Activated CD4-positive, alpha-beta T cell treated with anti-CD3 and anti-CD28 coated beads for 36 hours (primary cell): ENCODE measurements around the gene ENDOG. TPM values are rescaled to one million over a fixed set of nuclear protein-coding genes. Genes with fewer than 3 reads are reported as not detected.
A peak's percentile ranks its signal among the peaks of the same experiment; 100 is the strongest.
"Not testable (repeated sequence)": the region's sequence is repeated elsewhere in the genome, so short reads cannot be mapped to it uniquely, and the experiment has no call there.

ENCODE experiments used
- ATAC-seq: fragments of 200-7000 bp; cut with Tn5 transposase; one replicate; pipeline ENCODE4 v1.10.0; 2021; ENCODE audit warnings: mild to moderate bottlenecking, moderate library complexity
- CTCF ChIA-PET: fragments of 350-600 bp; sonication (Branson Sonifier 250); formaldehyde crosslinking; loops from one replicate; lab custom pipeline; 2021; ENCODE audit warnings: antibody characterized with exemption; lab: Charles Lee
- POLR2A ChIA-PET: fragments of 350-600 bp; sonication (Branson Sonifier 250); formaldehyde crosslinking; loops from one replicate; lab custom pipeline; 2021; ENCODE audit warnings: antibody characterized with exemption, inconsistent platforms; lab: Charles Lee
- DNase-seq: peaks from one replicate; pipeline ENCODE4 v3.0.0-alpha.2; 2020
- H3K27ac Mint-ChIP-seq: one replicate; pipeline ENCODE4 v1.8.0; 2021; ENCODE audit warnings: mixed read lengths
- H3K27me3 Mint-ChIP-seq: one replicate; pipeline ENCODE4 v1.8.0; 2021; ENCODE audit warnings: mixed read lengths
- H3K36me3 Mint-ChIP-seq: one replicate; pipeline ENCODE4 v1.8.0; 2021; ENCODE audit warnings: low read depth, mixed read lengths
- H3K4me1 Mint-ChIP-seq: one replicate; pipeline ENCODE4 v1.8.0; 2021; ENCODE audit warnings: mixed read lengths
- H3K4me3 Mint-ChIP-seq: one replicate; pipeline ENCODE4 v1.8.0; 2021; ENCODE audit warnings: mild to moderate bottlenecking, moderate library complexity, mixed read lengths
- H3K9me3 Mint-ChIP-seq: one replicate; pipeline ENCODE4 v1.8.0; 2021; ENCODE audit warnings: low read depth, mixed read lengths
- intact Hi-C, 2 experiments: fragments of 100-400 bp; cut with DNase I in 1 of 2; cut with micrococcal nuclease in 1 of 2; formaldehyde crosslinking; loops; one replicate each; pipeline versions ENCODE4 v1.14.2 to v1.15.1; 2022 to 2024; cut with DNase I, micrococcal nuclease
- total RNA-seq, 2 experiments: library from RNA; stranded (reverse); gene quantifications; one replicate each; pipeline ENCODE4 v1.2.3, GENCODE V29; 2021

ENDOG gene
- total RNA-seq, 2 experiments from 2014 or later, result 7.3 to 9.3 TPM

DNA sequence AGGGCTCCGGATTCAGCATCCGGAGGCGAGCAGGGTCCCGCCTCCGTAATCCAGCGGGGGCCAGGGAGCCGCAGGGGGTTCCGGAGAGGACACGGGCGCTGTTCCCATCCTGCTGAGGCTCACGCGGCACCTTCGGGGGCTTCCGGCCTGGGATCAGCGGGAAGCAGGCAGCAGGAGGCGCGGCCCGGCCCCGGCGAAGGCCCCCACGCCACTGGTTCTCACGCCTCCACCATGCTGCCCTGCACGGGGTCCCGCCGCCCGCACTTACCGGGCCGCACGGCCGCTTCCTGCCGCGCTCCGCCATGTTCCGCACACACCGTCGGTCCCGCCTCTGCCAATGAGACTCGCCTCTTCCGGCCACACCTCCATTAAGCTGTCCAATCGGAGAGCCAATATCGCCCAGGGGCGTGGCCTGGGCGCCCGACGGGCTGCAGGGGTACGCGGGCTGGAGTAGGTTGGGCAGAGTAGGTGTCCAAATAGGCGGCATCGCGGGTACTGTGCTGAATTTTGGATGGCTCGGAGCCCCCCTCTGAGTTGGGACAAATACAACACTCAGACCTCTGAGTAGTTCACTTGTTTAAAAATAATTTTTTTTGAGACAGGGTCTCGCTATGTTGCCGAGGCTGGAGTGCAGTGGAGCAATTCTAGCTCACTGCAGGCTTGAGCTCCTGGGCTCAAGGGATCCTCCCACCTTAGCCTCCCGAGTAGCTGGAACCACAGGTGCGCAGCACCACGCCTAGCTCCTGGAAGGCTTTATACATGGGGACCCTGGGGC lies 11.4 kb downstream of the ENDOG start, which contains the start of gene SPOUT1:
Gene SPOUT1 (minus strand): TSS at position 318 of the 775 bp plus-strand sequence. CDS start 14 bp downstream, at position 304.
- Mint-ChIP-seq H3K4me1 (peaks cover 23% of the 10 kb centered on the region), H3K9me3 (no peaks in the 10 kb centered on the region), H3K4me3 (peak within 1 kb of the TSS; percentile 91), H3K27ac (peak within 1 kb of the TSS; percentile 88), H3K36me3 (peaks cover 27% of the 10 kb centered on the region), H3K27me3 (no peaks in the 10 kb centered on the region)
- intact Hi-C loops, result loop anchor here (1.0 kb wide), 12 partner anchors 11 to 373 kb away; partner anchors contain the start of genes ENDOG (in 2 of the 2), DOLK (in 1 of the 2), DYNC2I2 (in 1 of the 2) and GLE1 (in 1 of the 2)
- ATAC-seq (peak; percentile 98), DNase-seq (peak; percentile 96)
- ChIA-PET CTCF (interaction anchor here (0.6 to 1.4 kb wide), 8 partner anchors 10 to 99 kb away, joined by 3 to 8 read pairs (median 4); partner anchors contain the start of gene ENDOG), POLR2A (interaction anchor here (0.6 to 1.8 kb wide), 9 partner anchors 8 to 370 kb away, joined by 3 to 7 read pairs (median 3); partner anchors contain the start of gene ENDOG)

DNA sequence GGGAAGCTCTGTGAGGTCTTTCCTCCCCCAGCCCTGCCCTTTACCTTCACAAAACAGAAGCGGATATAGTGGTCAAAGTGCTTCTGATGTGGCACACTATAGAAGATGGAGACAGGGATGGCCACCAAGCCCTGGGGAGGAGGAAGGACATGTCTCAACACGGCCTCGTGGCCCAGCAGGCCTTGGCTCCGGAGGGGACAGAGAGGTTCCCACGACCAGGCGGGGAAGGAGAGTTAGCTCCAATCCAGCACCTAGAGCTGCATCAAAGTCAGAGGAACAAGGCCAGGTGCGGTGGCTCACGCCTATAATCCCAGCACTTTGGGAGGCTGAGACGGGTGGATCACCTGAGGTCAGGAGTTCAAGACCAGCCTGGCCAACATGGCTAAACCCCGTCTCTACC lies 15.4 kb downstream of the ENDOG start:
- H3K36me3 Mint-ChIP-seq, result peaks cover 18% of the 10 kb centered on the region
- no peaks in the 10 kb centered on the region for H3K27me3 Mint-ChIP-seq
- H3K4me1 Mint-ChIP-seq, result peaks cover 10% of the 10 kb centered on the region
- intact Hi-C loops, result no loop called here
- H3K4me3 Mint-ChIP-seq, result no peak overlapping the region
- H3K27ac Mint-ChIP-seq, result no peak overlapping the region
- DNase-seq (no peak), ATAC-seq (no peak)
- ChIA-PET CTCF (no interaction called here), POLR2A (no interaction called here)
- no peaks in the 10 kb centered on the region for H3K9me3 Mint-ChIP-seq

DNA sequence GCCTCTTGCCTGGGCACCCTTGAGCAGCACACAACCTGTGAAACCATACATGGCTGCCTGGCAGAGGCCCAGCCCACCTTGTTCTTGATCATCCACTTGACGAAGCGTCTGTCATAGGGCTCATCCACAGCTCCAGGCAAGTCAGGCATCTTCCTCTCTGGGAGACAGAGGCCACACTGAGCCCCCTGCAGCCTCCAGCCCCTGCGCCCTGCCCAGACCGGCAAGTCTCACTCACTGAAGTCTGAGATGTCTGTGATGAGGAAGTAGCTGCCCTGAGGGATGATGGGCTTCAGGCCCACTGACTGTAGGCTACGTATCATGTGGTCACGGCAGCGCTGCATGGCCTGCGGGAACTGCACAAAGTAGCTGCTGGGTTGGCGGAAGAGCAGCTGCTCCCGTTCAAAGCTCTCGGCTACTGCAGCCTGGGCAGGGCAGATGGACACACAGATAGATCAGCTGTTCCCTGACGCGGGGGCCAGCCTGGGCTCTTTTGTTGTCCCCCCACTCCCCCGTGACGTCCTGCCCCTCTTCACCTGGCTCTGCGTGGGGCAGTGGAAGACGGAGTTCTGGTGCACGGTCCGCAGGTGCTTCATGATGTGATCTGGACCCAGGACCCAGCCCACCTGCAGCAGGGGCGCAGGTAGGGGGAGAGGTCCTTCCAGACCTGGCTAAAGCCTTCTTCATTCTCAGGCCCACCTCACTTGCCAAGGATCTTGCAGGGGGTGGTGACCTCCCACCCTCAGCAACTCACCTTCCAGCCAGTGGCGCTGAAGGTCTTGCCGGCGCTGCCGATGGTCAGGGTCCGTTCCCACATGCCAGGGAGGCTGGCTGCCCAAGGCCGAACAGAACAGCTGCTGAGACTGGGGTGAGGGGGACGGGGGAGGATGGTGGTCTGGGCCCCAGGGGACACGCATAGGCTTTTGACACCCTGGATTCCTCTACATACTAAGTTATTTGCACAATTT lies 17.2 kb downstream of the ENDOG start:
- ChIA-PET POLR2A (no interaction called here), CTCF (no interaction called here)
- Mint-ChIP-seq H3K27me3 (no peaks in the 10 kb centered on the region), H3K9me3 (no peaks in the 10 kb centered on the region), H3K36me3 (peaks cover 16% of the 10 kb centered on the region), H3K4me3 (no peak overlapping the region), H3K27ac (no peak overlapping the region), H3K4me1 (no peaks in the 10 kb centered on the region)
- ATAC-seq (no peak), DNase-seq (no peak)
- intact Hi-C loops, result no loop called here

DNA sequence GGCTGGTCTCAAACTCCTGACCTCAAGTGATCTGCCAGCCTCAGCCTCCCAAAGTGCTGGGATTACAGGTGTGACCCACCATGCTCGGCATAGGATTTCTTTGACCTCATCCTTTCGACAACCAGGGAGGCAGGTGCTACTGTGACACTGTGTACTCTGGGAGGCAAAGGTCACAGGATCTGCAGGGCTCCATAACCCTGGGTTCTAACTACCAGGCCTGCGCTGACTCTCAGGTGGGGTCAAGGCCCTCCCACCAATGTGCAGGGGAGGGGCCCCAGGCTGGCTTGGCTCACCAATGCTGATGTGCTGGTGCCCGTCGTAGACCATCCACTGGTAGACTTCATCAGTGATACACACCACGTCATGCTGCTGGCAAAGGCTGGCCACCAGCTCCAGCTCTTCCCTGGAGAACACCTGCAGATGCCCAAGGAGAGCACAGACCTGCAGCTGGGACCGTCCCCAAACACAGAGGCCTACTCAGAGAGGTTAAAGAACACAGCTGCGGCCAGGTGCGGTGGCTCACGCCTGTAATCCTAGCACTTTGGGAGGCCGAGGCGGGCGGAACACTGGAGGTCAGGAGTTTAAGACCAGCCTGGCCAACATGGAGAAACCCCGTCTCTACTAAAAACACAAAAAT lies 18.3 kb downstream of the ENDOG start:
- CTCF ChIA-PET, result no interaction called here
- POLR2A ChIA-PET, result no interaction called here
- Mint-ChIP-seq H3K4me1 (no peaks in the 10 kb centered on the region), H3K9me3 (no peaks in the 10 kb centered on the region), H3K27ac (no peak overlapping the region), H3K27me3 (no peaks in the 10 kb centered on the region), H3K4me3 (no peak overlapping the region), H3K36me3 (peaks cover 16% of the 10 kb centered on the region)
- DNase-seq, result no peak
- no peak for ATAC-seq
- intact Hi-C loops, result no loop called here

DNA sequence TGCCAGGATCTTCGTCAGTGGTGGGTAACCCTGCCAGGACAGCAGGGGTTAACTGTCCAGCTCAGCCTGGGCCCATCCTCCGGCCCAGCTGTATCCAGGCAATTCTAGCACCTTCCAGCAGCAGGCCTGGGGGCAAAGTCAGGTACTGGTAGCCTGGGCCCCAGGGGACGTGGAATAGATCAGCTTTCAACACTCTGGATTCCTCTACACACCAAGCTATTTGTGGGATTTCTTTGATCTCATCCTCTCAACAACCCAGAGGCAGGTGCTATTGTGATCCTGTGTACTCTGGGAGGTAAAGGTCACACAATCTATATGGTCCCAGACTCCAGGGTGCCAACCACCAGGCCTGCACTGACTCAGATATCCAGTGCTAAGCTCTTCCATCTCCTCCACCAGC lies 20.0 kb downstream of the ENDOG start:
- Mint-ChIP-seq H3K4me3 (no peak overlapping the region), H3K27me3 (no peaks in the 10 kb centered on the region), H3K9me3 (no peaks in the 10 kb centered on the region), H3K27ac (no peak overlapping the region), H3K4me1 (no peaks in the 10 kb centered on the region), H3K36me3 (peaks cover 16% of the 10 kb centered on the region)
- no peak for ATAC-seq
- ChIA-PET POLR2A (no interaction called here), CTCF (interaction anchor here (0.6 kb wide), 1 partner anchor 543 kb away, joined by 3 read pairs; no protein-coding TSS in a partner anchor)
- intact Hi-C loops, result no loop called here
- no peak for DNase-seq

DNA sequence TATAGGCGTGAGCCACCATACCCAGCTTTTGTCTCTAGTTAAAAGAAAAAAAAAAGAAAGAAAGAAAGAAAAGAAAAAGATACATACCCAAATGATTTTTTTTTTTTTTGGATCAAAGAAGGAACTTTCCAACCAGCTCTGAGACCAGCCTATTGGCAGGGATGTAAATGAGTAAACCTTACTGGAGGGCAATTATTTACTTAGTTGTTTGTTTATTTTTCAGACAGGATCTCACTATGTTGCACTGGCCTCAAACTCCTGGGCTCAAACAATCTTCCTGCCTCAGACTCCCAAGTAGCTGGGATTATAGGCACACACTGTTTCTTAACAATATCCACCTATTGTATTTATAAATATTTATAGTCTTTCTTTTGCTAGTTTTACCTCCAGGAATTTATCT lies 22.2 kb downstream of the ENDOG start:
- peaks cover 8% of the 10 kb centered on the region for H3K36me3 Mint-ChIP-seq
- ChIA-PET POLR2A (interaction anchor here (0.7 kb wide), 1 partner anchor 434 kb away, joined by 6 read pairs; no protein-coding TSS in a partner anchor), CTCF (interaction anchor here (0.6 kb wide), 1 partner anchor 92 kb away, joined by 3 read pairs; no protein-coding TSS in a partner anchor)
- DNase-seq, result no peak
- no peaks in the 10 kb centered on the region for H3K4me1 Mint-ChIP-seq
- H3K27me3 Mint-ChIP-seq, result no peaks in the 10 kb centered on the region
- H3K9me3 Mint-ChIP-seq, result no peaks in the 10 kb centered on the region
- ATAC-seq, result no peak
- H3K27ac Mint-ChIP-seq, result no peak overlapping the region
- intact Hi-C loops, result no loop called here
- H3K4me3 Mint-ChIP-seq, result no peak overlapping the region

DNA sequence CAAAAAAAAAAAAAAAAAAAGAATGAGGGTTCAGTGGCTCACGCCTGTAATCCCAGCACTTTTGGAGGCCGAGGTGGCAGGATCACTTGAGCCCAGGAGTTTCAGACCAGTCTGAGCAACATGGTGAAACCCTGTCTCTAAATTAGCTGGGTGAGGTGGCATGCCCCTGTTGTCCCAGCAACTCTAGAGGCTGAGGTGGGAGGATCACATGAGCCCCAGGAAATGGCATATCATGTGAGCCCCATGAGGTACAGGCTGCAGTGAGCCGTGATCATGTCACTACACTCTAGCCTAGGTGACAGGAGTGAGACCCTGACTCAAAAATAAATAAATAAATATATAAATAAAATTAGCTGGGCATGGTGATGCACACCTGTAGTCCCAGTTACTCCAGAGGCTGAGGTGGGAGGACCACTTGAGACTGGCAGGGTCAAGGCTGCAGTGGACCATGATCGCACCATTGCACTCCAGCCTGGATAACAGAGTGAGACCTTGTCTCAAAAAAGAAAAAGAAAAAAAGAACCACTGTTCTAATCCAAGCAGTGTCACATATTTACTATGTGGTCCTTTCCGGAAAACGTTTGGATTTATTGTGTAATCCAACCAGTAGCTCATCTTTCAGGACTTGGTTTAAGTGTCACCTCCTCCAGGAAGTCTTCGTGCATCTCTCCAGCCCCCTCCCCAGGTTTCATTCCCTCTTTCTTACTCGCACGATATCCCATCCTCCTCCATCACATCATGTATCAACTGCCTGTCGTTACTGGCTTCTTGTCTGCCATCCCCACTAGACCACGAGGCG lies 23.6 kb downstream of the ENDOG start:
- intact Hi-C loops, result no loop called here
- CTCF ChIA-PET, result interaction anchor here (1.3 kb wide), 1 partner anchor 10 kb away, joined by 4 read pairs; no protein-coding TSS in a partner anchor
- H3K9me3 Mint-ChIP-seq, result no peaks in the 10 kb centered on the region

DNA sequence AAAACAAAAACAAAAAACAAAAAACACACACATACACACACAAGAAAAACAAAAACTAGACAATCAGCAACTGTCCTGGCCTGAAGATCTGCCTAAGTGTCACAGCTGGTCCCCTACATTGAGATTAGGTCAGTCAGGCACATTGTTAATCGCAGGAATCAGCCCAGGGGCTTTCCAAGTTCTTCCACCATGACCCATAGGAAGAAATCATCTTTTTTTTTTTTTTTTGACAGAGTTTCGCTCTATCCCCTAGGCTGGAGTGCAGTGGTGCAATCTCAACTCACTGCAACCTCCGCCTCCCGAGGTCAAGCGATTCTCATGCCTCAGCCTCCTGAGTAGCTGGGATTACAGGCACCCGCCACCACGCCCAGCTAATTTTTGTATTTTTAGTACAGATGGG lies 24.9 kb downstream of the ENDOG start:
- H3K4me1 Mint-ChIP-seq, intact Hi-C loops, H3K9me3 Mint-ChIP-seq, ATAC-seq, H3K27me3 Mint-ChIP-seq, H3K4me3 Mint-ChIP-seq, CTCF ChIA-PET, POLR2A ChIA-PET, H3K27ac Mint-ChIP-seq, DNase-seq: not testable (repeated sequence)
- H3K36me3 Mint-ChIP-seq, result peaks cover 10% of the 10 kb centered on the region

More for the DNA sequence above, 23.6 kb downstream of the ENDOG start:
- no peak overlapping the region for H3K4me3 Mint-ChIP-seq
- peaks cover 8% of the 10 kb centered on the region for H3K36me3 Mint-ChIP-seq
- DNase-seq (no peak), ATAC-seq (no peak)
- POLR2A ChIA-PET, result no interaction called here
- H3K27me3 Mint-ChIP-seq, result no peaks in the 10 kb centered on the region
- H3K27ac Mint-ChIP-seq, result no peak overlapping the region
- no peaks in the 10 kb centered on the region for H3K4me1 Mint-ChIP-seq

DNA sequence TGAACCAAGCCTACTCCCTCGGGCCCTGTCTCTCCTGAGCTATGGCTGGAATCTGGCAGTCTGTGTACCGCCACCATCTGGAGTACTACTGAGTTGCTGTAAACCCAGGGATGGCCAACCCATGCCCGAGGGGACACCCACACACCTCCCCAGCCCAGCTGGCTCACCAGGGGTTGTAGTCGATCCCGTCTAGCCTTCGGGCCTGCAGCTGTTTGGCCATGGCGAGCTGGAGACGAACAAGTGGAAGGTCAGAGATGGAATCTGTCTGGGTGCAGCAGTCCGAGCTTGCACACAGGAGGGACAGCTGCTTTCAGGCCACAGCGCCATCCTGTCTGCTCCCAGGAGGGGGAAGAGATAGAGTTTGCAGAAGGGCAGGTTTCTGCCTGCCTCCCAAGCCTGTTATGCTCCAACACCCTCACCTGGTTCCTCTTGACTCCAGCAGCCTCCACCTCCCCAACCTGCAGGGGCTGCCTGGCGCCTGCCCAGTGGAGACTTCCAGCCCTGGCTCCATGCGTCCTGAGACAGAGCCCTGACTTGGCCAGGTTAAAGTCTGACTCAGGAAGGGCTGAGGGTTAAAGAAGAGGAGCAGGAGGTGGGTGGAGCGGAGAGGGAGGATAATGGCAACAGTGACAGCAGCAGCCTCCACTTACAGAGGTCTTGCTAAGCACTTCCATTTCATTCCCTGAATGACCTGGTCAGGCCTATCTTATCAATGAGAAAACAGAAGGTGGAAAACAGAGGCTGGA lies 27.1 kb downstream of the ENDOG start:
- H3K4me1 Mint-ChIP-seq, result no peaks in the 10 kb centered on the region
- H3K9me3 Mint-ChIP-seq, result peaks cover 3% of the 10 kb centered on the region
- DNase-seq (no peak), ATAC-seq (no peak)
- ChIA-PET POLR2A (no interaction called here), CTCF (interaction anchor here (0.8 to 1.6 kb wide), 2 partner anchors 18 to 56 kb away, joined by 3 to 5 read pairs; no protein-coding TSS in a partner anchor)
- intact Hi-C loops, result no loop called here
- no peak overlapping the region for H3K27ac Mint-ChIP-seq
- H3K4me3 Mint-ChIP-seq, result no peak overlapping the region
- peaks cover 15% of the 10 kb centered on the region for H3K36me3 Mint-ChIP-seq
- H3K27me3 Mint-ChIP-seq, result no peaks in the 10 kb centered on the region

DNA sequence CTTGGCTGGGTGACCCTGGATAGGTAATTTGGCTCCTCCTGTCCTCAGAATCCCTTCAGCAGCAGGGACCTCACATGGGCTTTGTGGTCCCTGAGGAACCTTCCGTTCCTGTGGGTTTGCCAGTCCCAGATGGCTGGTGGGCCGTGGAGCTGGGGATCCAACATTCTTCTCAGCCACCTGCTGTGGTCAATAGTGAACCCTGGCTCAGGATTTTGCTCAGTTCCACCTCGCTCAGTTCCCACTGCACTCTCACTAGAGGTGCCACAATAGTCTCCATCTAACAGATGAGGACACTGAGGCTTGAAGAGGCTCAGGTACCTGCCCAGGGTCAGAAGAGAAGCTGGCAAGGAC lies 28.4 kb downstream of the ENDOG start:
- no peak overlapping the region for H3K4me3 Mint-ChIP-seq
- H3K9me3 Mint-ChIP-seq, result peaks cover 14% of the 10 kb centered on the region
- ATAC-seq (no peak), DNase-seq (no peak)
- ChIA-PET POLR2A (no interaction called here), CTCF (interaction anchor here (0.7 kb wide), 1 partner anchor 16 kb away, joined by 3 read pairs; no protein-coding TSS in a partner anchor)
- no peaks in the 10 kb centered on the region for H3K4me1 Mint-ChIP-seq
- peaks cover 27% of the 10 kb centered on the region for H3K36me3 Mint-ChIP-seq
- intact Hi-C loops, result no loop called here
- no peak overlapping the region for H3K27ac Mint-ChIP-seq
- H3K27me3 Mint-ChIP-seq, result no peaks in the 10 kb centered on the region
